GM13977 (cell line): ENCODE measurements around the gene P2RX7.

Experiments used
- DNase-seq: peaks from one replicate; pipeline ENCODE4 v3.0.0; 2012; ENCODE audit warnings: low spot score
- CTCF ChIP-seq: IDR thresholded peaks from 2 replicates; pipeline ENCODE4 v1.5.1; 2012; ENCODE audit warnings: mild to moderate bottlenecking, control low read depth; ENCODE audit not compliant: insufficient read depth; ENCODE audit errors: extremely low read depth, missing control alignments
- in situ Hi-C: fragments of 300-500 bp; cut with MboI; formaldehyde crosslinking; loops from one replicate; pipeline ENCODE4 v1.12.0; 2022; ENCODE audit warnings: low sequenced_read_pairs, low pct_unique_long_range_greater_than_20kb, mixed read lengths, inconsistent platforms; ENCODE audit not compliant: unreplicated experiment

The P2RX7 gene

GRCh38 chr12:121114806-121115205, 17.9 kb upstream of the P2RX7 start:
- no peak for TF ChIP-seq CTCF
- in situ Hi-C loops, result no loop called here
- DNase-seq, result no peak

GRCh38 chr12:121115530-121115929, 17.1 kb upstream of the P2RX7 start:
- in situ Hi-C loops, result no loop called here
- TF ChIP-seq CTCF, result no peak
- no peak for DNase-seq

GRCh38 chr12:121116318-121117225, 16.1 kb upstream of the P2RX7 start:
- in situ Hi-C loops, result no loop called here
- no peak for DNase-seq
- TF ChIP-seq CTCF, result no peak

- in situ Hi-C loops, result no loop called here
- DNase-seq, result no peak
- no peak for TF ChIP-seq CTCF
Measured at GRCh38 chr12:121117226-121117777, 15.4 kb upstream of the P2RX7 start.

- in situ Hi-C loops, result no loop called here
- no peak for TF ChIP-seq CTCF
- DNase-seq, result no peak
Measured at GRCh38 chr12:121120323-121120722, 12.4 kb upstream of the P2RX7 start.

- no peak for DNase-seq
- in situ Hi-C loops, result no loop called here
- TF ChIP-seq CTCF, result no peak
Measured at GRCh38 chr12:121120989-121121755, 11.5 kb upstream of the P2RX7 start.
